A673 (cell line): ENCODE measurements around the gene PHRF1. TPM values are rescaled to one million over a fixed set of nuclear protein-coding genes. Genes with fewer than 3 reads are reported as not detected.

Experiments
- BruUV-seq: library from RNA; stranded (reverse); fragments of 400-500 nt; replicated peaks from 2 replicates; lab custom pipeline; 2021; lab: Mats Ljungman, UMichigan
- CTCF ChIA-PET: fragments of 300-600 bp; sonication (Branson Sonifier 250); formaldehyde crosslinking; loops from one replicate; lab custom pipeline; 2022; ENCODE audit warnings: antibody characterized with exemption; lab: Charles Lee
- POLR2A ChIA-PET: fragments of 300-600 bp; sonication (Branson Sonifier 250); formaldehyde crosslinking; loops from one replicate; lab custom pipeline; 2022; ENCODE audit warnings: antibody characterized with exemption; ENCODE audit not compliant: low non-redundant PET; lab: Charles Lee
- DNase-seq: peaks from one replicate; pipeline ENCODE4 v3.0.0-alpha.2; 2015; ENCODE audit warnings: low spot score
- H3K27ac ChIP-seq: fragments of 200-600 bp; sonication (generic); 2 replicates; pipeline ENCODE4 v1.5.1; 2016; ENCODE audit warnings: mixed run types, low read depth, mild to moderate bottlenecking, mixed read lengths, antibody characterized with exemption, low read length; ENCODE audit not compliant: poor library complexity, severe bottlenecking
- H3K27me3 ChIP-seq: fragments of 200-600 bp; sonication (generic); replicated peaks from 2 replicates; pipeline ENCODE4 v1.6.1; 2017; ENCODE audit warnings: mixed run types, low read depth, mild to moderate bottlenecking, mixed read lengths, antibody characterized with exemption, low read length; ENCODE audit not compliant: insufficient read depth, poor library complexity
- H3K36me3 ChIP-seq: fragments of 200-600 bp; sonication (generic); 2 replicates; pipeline ENCODE4 v1.6.1; 2016; ENCODE audit warnings: mixed run types, mild to moderate bottlenecking, mixed read lengths, antibody characterized with exemption, low read length; ENCODE audit not compliant: insufficient read depth, poor library complexity, severe bottlenecking
- H3K4me1 ChIP-seq: fragments of 200-600 bp; sonication (generic); 2 replicates; pipeline ENCODE4 v1.6.1; 2017; ENCODE audit warnings: mixed run types, mild to moderate bottlenecking, mixed read lengths, antibody characterized with exemption, low read length; ENCODE audit not compliant: insufficient read depth, poor library complexity, severe bottlenecking
- H3K4me3 ChIP-seq: fragments of 200-600 bp; sonication (generic); 2 replicates; pipeline ENCODE4 v1.5.1; 2016; ENCODE audit warnings: low read depth, mixed run types, mild to moderate bottlenecking, mixed read lengths, low read length; ENCODE audit not compliant: poor library complexity, severe bottlenecking
- H3K9me3 ChIP-seq: fragments of 200-600 bp; sonication (generic); 2 replicates; pipeline ENCODE4 v1.6.1; 2016; ENCODE audit warnings: mixed run types, low read depth, mild to moderate bottlenecking, mixed read lengths, antibody characterized with exemption, low read length; ENCODE audit not compliant: poor library complexity, severe bottlenecking
- CTCF ChIP-seq: fragments of 300-800, 200-600 bp; sonication (generic); conservative IDR thresholded peaks from 2 replicates; pipeline ENCODE4 v1.5.1; 2017; ENCODE audit warnings: low read depth, mild to moderate bottlenecking, antibody characterized with exemption, low read length, moderate library complexity, mixed read lengths
- EZH2 ChIP-seq: fragments of 200-600 bp; sonication (generic); IDR thresholded peaks from 2 replicates; pipeline ENCODE4 v1.6.1; 2017; ENCODE audit warnings: borderline replicate concordance, low read depth, mild to moderate bottlenecking, mixed read lengths, antibody characterized with exemption, low read length; ENCODE audit not compliant: poor library complexity, severe bottlenecking
- intact Hi-C: fragments of 100-400 bp; cut with micrococcal nuclease; formaldehyde crosslinking; loops from one replicate; pipeline ENCODE4 v1.10.0; 2022; ENCODE audit not compliant: unreplicated experiment
- total RNA-seq: library from RNA; stranded (reverse); gene quantifications from 2 replicates; pipeline ENCODE4 v1.2.3, GENCODE V29; 2021

PHRF1 gene
- total RNA-seq, 1 experiment from 2014 or later = 43.0 TPM

- H3K4me1 ChIP-seq = peaks cover 11% of the 10 kb centered on the region
- H3K4me3 ChIP-seq = no peak overlapping the region
- BruUV-seq = no TSS peak
- no peaks in the 10 kb centered on the region for H3K36me3 ChIP-seq
- no peaks in the 10 kb centered on the region for H3K9me3 ChIP-seq
- intact Hi-C loops = no loop called here
- ChIA-PET CTCF (no interaction called here), POLR2A (no interaction called here)
- TF ChIP-seq CTCF = no peak
- no peak for TF ChIP-seq EZH2
- no peak overlapping the region for H3K27ac ChIP-seq
- H3K27me3 ChIP-seq = no peaks in the 10 kb centered on the region
- DNase-seq = no peak
Measured at GRCh38 chr11:629237-629583, 52.9 kb downstream of the PHRF1 start.

GRCh38 chr11:630871-631270, 54.6 kb downstream of the PHRF1 start:
- POLR2A ChIA-PET = no interaction called here
- DNase-seq = no peak
- Histone ChIP-seq H3K4me3 (no peak overlapping the region), H3K4me1 (peaks cover 11% of the 10 kb centered on the region), H3K27ac (no peak overlapping the region), H3K9me3 (no peaks in the 10 kb centered on the region), H3K36me3 (no peaks in the 10 kb centered on the region), H3K27me3 (no peaks in the 10 kb centered on the region)
- CTCF ChIA-PET = no interaction called here
- intact Hi-C loops = no loop called here
- BruUV-seq = no TSS peak
- TF ChIP-seq CTCF (no peak), EZH2 (no peak)

- CTCF ChIA-PET = no interaction called here
- TF ChIP-seq CTCF = no peak
- TF ChIP-seq EZH2 = no peak
- Histone ChIP-seq H3K27me3 (no peaks in the 10 kb centered on the region), H3K36me3 (no peaks in the 10 kb centered on the region), H3K27ac (no peak overlapping the region), H3K4me1 (peaks cover 33% of the 10 kb centered on the region), H3K9me3 (no peaks in the 10 kb centered on the region), H3K4me3 (no peak overlapping the region)
- POLR2A ChIA-PET = no interaction called here
- no TSS peak for BruUV-seq
- intact Hi-C loops = no loop called here
- DNase-seq = no peak
Measured at GRCh38 chr11:635945-636510, 59.8 kb downstream of the PHRF1 start.
